Measurements from ENCODE around the gene CLIC4. TPM values are rescaled to one million over a fixed set of nuclear protein-coding genes. Genes with fewer than 3 reads are reported as not detected.

Gene CLIC4
- total and polyA plus RNA-seq, 10 of the 15 experiments (the other 5 are each of a cell fraction or from before 2014, with no cell fraction given): 20.4 to 107 (median 69.6) TPM

DNA sequence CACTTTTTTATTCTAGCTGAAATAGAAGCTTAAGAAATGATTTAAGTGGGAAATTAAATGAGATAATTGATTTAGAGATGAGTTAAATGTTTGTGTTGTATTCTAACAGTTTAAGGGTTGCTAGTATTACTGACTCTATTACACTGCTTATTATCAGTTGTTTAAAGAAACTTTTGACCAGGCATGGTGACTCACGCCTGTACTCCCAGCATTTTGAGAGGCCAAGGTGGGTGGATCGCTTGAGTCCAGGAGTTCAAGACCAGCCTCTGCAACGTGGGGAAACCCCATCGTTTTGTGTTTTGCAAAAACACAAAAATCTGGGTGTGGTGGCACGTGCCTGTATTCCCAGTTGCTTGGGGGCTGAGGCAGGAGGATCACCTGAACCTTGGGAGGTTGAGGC, 14.2 kb downstream of the CLIC4 start:
- CTCF ChIA-PET: interaction anchor here (0.6 to 1.7 kb wide), 2 partner anchors 71 to 1365 kb away, joined by 3 to 4 read pairs; no protein-coding TSS in a partner anchor
- DNase-seq (ENCODE audit: low read depth, low spot score): no peak
- H4K20me1 ChIP-seq (ENCODE audit: control insufficient read depth, insufficient read depth): no peaks in the 10 kb centered on the region
- BruUV-seq (replicated peaks): no TSS peak
- intact Hi-C loops (cut with micrococcal nuclease; ENCODE audit: unreplicated experiment) (no loop called here), in situ Hi-C loops (cut with MboI) (no loop called here)
- no peak overlapping the region for H3K4me2 ChIP-seq (ENCODE audit: control insufficient read depth, insufficient read depth)
- H3K9ac ChIP-seq (ENCODE audit: control insufficient read depth, insufficient read depth, low read length): no peak overlapping the region
- H3K79me2 ChIP-seq (ENCODE audit: control insufficient read depth, insufficient read depth, low read length): peaks cover 64% of the 10 kb centered on the region
- no peaks in the 10 kb centered on the region for H3K27me3 ChIP-seq (replicated peaks in 1 of 2; ENCODE audit: control insufficient read depth in 2 of 2, insufficient read depth in 2 of 2, low read length in 1 of 2)
- H3K9me3 ChIP-seq (replicated peaks; ENCODE audit: control insufficient read depth, insufficient read depth, low read length): no peaks in the 10 kb centered on the region; the same call in 2 of the 3 replicates
- peaks cover 4% of the 10 kb centered on the region; the same call in 1 of the 2 replicates for H3K4me1 ChIP-seq (ENCODE audit: control insufficient read depth, insufficient read depth, low read length)
- peaks cover 2 to 3% of the 10 kb centered on the region in 2 experiments; a peak in 3 of 4 replicates for H3K36me3 ChIP-seq (ENCODE audit: control insufficient read depth in 2 of 2, insufficient read depth in 2 of 2, low read length in 1 of 2)
- ATAC-seq: no peak
- POLR2A ChIA-PET: interaction anchor here (0.7 kb wide), 1 partner anchor 10 kb away, joined by 3 read pairs; no protein-coding TSS in a partner anchor
- 72% methylated on average over 5 of the region's 5 CpGs for WGBS (ENCODE audit: insufficient coverage, insufficient replicate concordance, low lambda C conversion rate, missing lambda C conversion rate)
- FAIRE-seq: no peak
- RAD21 ChIA-PET (ENCODE audit: unreplicated experiment): interaction anchor here (0.6 to 1.1 kb wide), 2 partner anchors 10 to 26 kb away, joined by 4 to 6 read pairs; no protein-coding TSS in a partner anchor
- no peak for TF ChIP-seq SP1 (IDR thresholded peaks at IDR 0.05; ENCODE audit: low read depth, low read length)
- TF ChIP-seq CHD1 (IDR thresholded peaks at IDR 0.05; ENCODE audit: low read depth, low read length): no peak
- no peak for TF ChIP-seq EED (IDR thresholded peaks at IDR 0.05; ENCODE audit: low read depth)
- H2AFZ ChIP-seq (ENCODE audit: control insufficient read depth, low read depth, low read length): no peak overlapping the region
- no peak overlapping the region for H3K27ac ChIP-seq (ENCODE audit: control insufficient read depth, insufficient read depth)
- no peak overlapping the region for H3K4me3 ChIP-seq
- SMC1A ChIA-PET (ENCODE audit: uncharacterized antibody, unreplicated experiment): interaction anchor here (0.6 to 0.9 kb wide), 2 partner anchors 8 to 17 kb away, joined by 3 read pairs; no protein-coding TSS in a partner anchor

DNA sequence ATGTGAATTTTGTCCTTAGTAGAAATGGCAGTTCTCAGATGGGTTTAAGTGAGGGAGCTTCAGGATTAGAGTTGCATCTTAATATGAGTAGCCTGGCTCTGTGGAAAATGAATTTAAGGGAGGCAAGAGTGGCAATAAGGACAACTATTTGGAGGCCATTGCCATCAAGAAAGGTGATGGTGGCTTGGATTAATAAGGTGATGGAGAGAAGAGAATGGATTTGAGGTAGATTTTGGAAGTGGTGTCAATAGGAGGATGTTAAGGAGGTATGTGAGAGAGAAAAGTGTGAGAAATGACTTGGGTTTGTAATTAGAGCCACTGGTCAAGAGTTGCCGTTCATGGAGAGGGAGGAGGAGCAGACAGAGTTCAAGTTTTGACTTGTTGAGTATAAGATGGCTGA, 16.3 kb downstream of the CLIC4 start:
- no peak overlapping the region for H3K4me3 ChIP-seq
- BruUV-seq (replicated peaks): no TSS peak
- H3K27me3 ChIP-seq (replicated peaks in 1 of 2; ENCODE audit: control insufficient read depth in 2 of 2, insufficient read depth in 2 of 2, low read length in 1 of 2): no peaks in the 10 kb centered on the region
- peaks cover 2 to 3% of the 10 kb centered on the region in 2 experiments; a peak in 3 of 4 replicates for H3K36me3 ChIP-seq (ENCODE audit: control insufficient read depth in 2 of 2, insufficient read depth in 2 of 2, low read length in 1 of 2)
- no peaks in the 10 kb centered on the region for H3K9me3 ChIP-seq (replicated peaks; ENCODE audit: control insufficient read depth, insufficient read depth, low read length)
- H3K79me2 ChIP-seq (ENCODE audit: control insufficient read depth, insufficient read depth, low read length): peaks cover 66% of the 10 kb centered on the region
- POLR2A ChIA-PET: interaction anchor here (1.1 to 1.2 kb wide), 2 partner anchors 10 to 15 kb away, joined by 3 read pairs; no protein-coding TSS in a partner anchor
- H2AFZ ChIP-seq (ENCODE audit: control insufficient read depth, low read depth, low read length): no peak overlapping the region
- peaks cover 4% of the 10 kb centered on the region; the same call in 1 of the 2 replicates for H3K4me1 ChIP-seq (ENCODE audit: control insufficient read depth, insufficient read depth, low read length)
- no peak for DNase-seq (ENCODE audit: low read depth, low spot score)
- SMC1A ChIA-PET (ENCODE audit: uncharacterized antibody, unreplicated experiment): interaction anchor here (1.4 to 14.8 kb wide), 5 partner anchors 7 to 55 kb away, joined by 3 to 174 read pairs (median 9); partner anchors contain the start of gene CLIC4
- CTCF ChIA-PET: interaction anchor here (1.4 to 4.9 kb wide), 2 partner anchors 69 to 73 kb away, joined by 4 to 20 read pairs; no protein-coding TSS in a partner anchor
- intact Hi-C loops (cut with micrococcal nuclease; ENCODE audit: unreplicated experiment) (no loop called here), in situ Hi-C loops (cut with MboI) (no loop called here)
- WGBS (ENCODE audit: insufficient coverage, insufficient replicate concordance, low lambda C conversion rate, missing lambda C conversion rate): 45% methylated on average over 1 of the region's 1 CpG
- no peaks in the 10 kb centered on the region for H4K20me1 ChIP-seq (ENCODE audit: control insufficient read depth, insufficient read depth)
- RAD21 ChIA-PET (ENCODE audit: unreplicated experiment): no interaction called here
- FAIRE-seq: no peak
- no peak overlapping the region for H3K27ac ChIP-seq (ENCODE audit: control insufficient read depth, insufficient read depth)
- no peak overlapping the region for H3K4me2 ChIP-seq (ENCODE audit: control insufficient read depth, insufficient read depth)
- ATAC-seq: no peak
- no peak overlapping the region for H3K9ac ChIP-seq (ENCODE audit: control insufficient read depth, insufficient read depth, low read length)
- TF ChIP-seq NFIC (IDR thresholded peaks at IDR 0.05; ENCODE audit: low read depth, low read length) (no peak), NFYA (IDR thresholded peaks at IDR 0.05; ENCODE audit: borderline replicate concordance, low read depth, low read length) (no peak), NFYB (IDR thresholded peaks at IDR 0.05; ENCODE audit: insufficient read depth, low read depth, low read length) (no peak), E4F1 (IDR thresholded peaks at IDR 0.05; ENCODE audit: borderline replicate concordance, partially characterized antibody) (no peak), YBX1 (IDR thresholded peaks at IDR 0.05) (no peak), TCF7 (IDR thresholded peaks at IDR 0.05; ENCODE audit: borderline replicate concordance) (no peak), YY1 (IDR thresholded peaks at IDR 0.05; ENCODE audit: low read depth, low read length) (no peak), BACH1 (IDR thresholded peaks at IDR 0.05; ENCODE audit: borderline replicate concordance) (no peak)
- TF ChIP-seq, protein P1, sequence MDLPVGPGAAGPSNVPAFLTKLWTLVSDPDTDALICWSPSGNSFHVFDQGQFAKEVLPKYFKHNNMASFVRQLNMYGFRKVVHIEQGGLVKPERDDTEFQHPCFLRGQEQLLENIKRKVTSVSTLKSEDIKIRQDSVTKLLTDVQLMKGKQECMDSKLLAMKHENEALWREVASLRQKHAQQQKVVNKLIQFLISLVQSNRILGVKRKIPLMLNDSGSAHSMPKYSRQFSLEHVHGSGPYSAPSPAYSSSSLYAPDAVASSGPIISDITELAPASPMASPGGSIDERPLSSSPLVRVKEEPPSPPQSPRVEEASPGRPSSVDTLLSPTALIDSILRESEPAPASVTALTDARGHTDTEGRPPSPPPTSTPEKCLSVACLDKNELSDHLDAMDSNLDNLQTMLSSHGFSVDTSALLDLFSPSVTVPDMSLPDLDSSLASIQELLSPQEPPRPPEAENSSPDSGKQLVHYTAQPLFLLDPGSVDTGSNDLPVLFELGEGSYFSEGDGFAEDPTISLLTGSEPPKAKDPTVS (IDR thresholded peaks at IDR 0.05; ENCODE audit: low read depth, low read length): no peak
